GM12878 (cell line): ENCODE measurements around the gene NFKB2. TPM values are rescaled to one million over a fixed set of nuclear protein-coding genes. Genes with fewer than 3 reads are reported as not detected.

ENCODE experiments used
- ATAC-seq: fragments of 200-7000 bp; cut with Tn5 transposase; 3 replicates; pipeline ENCODE4 v1.9.1; 2020; ENCODE audit warnings: mild to moderate bottlenecking, moderate library complexity
- BruUV-seq: library from RNA; stranded (reverse); fragments of 400-500 nt; replicated peaks from 2 replicates; lab custom pipeline; 2021; lab: Mats Ljungman, UMichigan
- CTCF ChIA-PET: fragments of 300-600 bp; sonication (Branson Sonifier 250); formaldehyde crosslinking; extraction: SDS; loops from one replicate; lab custom pipeline; 2021; ENCODE audit warnings: inconsistent platforms; lab: Yijun Ruan, JAX
- POLR2A ChIA-PET: fragments of 350-600 bp; formaldehyde crosslinking; extraction: SDS; loops from one replicate; lab custom pipeline; 2021; ENCODE audit warnings: inconsistent platforms; lab: Charles Lee
- RAD21 ChIA-PET: fragments of 300-600 bp; sonication (Branson Sonifier 250); formaldehyde crosslinking; loops from one replicate; lab custom pipeline; 2023; ENCODE audit warnings: antibody characterized with exemption; ENCODE audit not compliant: unreplicated experiment; lab: Charles Lee
- SMC1A ChIA-PET: fragments of 300-600 bp; sonication (Branson Sonifier 250); formaldehyde crosslinking; loops from one replicate; lab custom pipeline; 2023; ENCODE audit not compliant: unreplicated experiment, uncharacterized antibody; lab: Charles Lee
- DNase-seq: peaks from one replicate; pipeline ENCODE4 v3.0.0-alpha.2; 2011; ENCODE audit warnings: low read depth, low spot score
- FAIRE-seq: peaks from 3 replicates; lab custom pipeline; 2011; peaks lifted over from hg19 to GRCh38; lab: Jason Lieb, UNC
- H2AFZ ChIP-seq: 2 replicates; pipeline ENCODE4 v1.6.0; 2011; ENCODE audit warnings: low read depth, low read length, control low read depth; ENCODE audit not compliant: control insufficient read depth
- H3K27ac ChIP-seq: 2 replicates; pipeline ENCODE4 v1.5.1; 2011; ENCODE audit warnings: control low read depth; ENCODE audit not compliant: control insufficient read depth, insufficient read depth
- H3K27me3 ChIP-seq, 2 experiments: replicated peaks in 1 of 2; 2 replicates each; pipeline versions ENCODE4 v1.6.0 to v1.6.1; 2011; ENCODE audit warnings: low read length in 1 of 2; ENCODE audit not compliant: control insufficient read depth in 2 of 2, insufficient read depth in 2 of 2
- H3K36me3 ChIP-seq, 2 experiments: 2 replicates each; pipeline ENCODE4 v1.5.1; 2011; ENCODE audit warnings: low read length in 1 of 2; ENCODE audit not compliant: control insufficient read depth in 2 of 2, insufficient read depth in 2 of 2
- H3K4me1 ChIP-seq: 2 replicates; pipeline ENCODE4 v1.6.1; 2011; ENCODE audit warnings: mild to moderate bottlenecking, low read length, moderate library complexity, mixed read lengths; ENCODE audit not compliant: control insufficient read depth, insufficient read depth
- H3K4me2 ChIP-seq: 2 replicates; pipeline ENCODE4 v1.6.0; 2011; ENCODE audit warnings: control low read depth; ENCODE audit not compliant: control insufficient read depth, insufficient read depth
- H3K4me3 ChIP-seq: fragments of 200-600 bp; sonication (generic); 2 replicates; pipeline ENCODE4 v1.5.1; 2016
- H3K79me2 ChIP-seq: 2 replicates; pipeline ENCODE4 v1.6.0; 2011; ENCODE audit warnings: low read length; ENCODE audit not compliant: control insufficient read depth, insufficient read depth
- H3K9ac ChIP-seq: 2 replicates; pipeline ENCODE4 v1.8.0; 2011; ENCODE audit warnings: low read length, control low read depth, mixed read lengths; ENCODE audit not compliant: control insufficient read depth, insufficient read depth
- H3K9me3 ChIP-seq: replicated peaks from 3 replicates; pipeline ENCODE4 v1.5.1; 2011; ENCODE audit warnings: mild to moderate bottlenecking, low read length; ENCODE audit not compliant: control insufficient read depth, insufficient read depth
- H4K20me1 ChIP-seq: 2 replicates; pipeline ENCODE4 v1.6.0; 2011; ENCODE audit not compliant: control insufficient read depth, insufficient read depth
- IKZF2 ChIP-seq, 2 experiments: fragments of 450-650 bp; IDR thresholded peaks; 2 replicates each; pipeline ENCODE4 v1.6.1; 2017; ENCODE audit warnings: mild to moderate bottlenecking in 2 of 2, moderate library complexity in 2 of 2
- IRF4 ChIP-seq: IDR thresholded peaks from 2 replicates; pipeline ENCODE4 v1.6.1; 2011; ENCODE audit warnings: low read depth, low read length
- WGBS: methylation state at CpG from one replicate; pipeline ENCODE4 v1.1.6; 2016; ENCODE audit warnings: low lambda C conversion rate; ENCODE audit not compliant: insufficient replicate concordance, insufficient coverage; ENCODE audit errors: missing lambda C conversion rate; 5-methylcytosine and 5-hydroxymethylcytosine counted together
- in situ Hi-C: fragments of 300-500 bp; cut with MboI; formaldehyde crosslinking; loops from 9 replicates; pipeline ENCODE4 v1.14.3; 2018; ENCODE audit warnings: mixed read lengths
- intact Hi-C: fragments of 100-400 bp; cut with micrococcal nuclease; formaldehyde crosslinking; loops from one replicate; pipeline ENCODE4 v1.14.2; 2022; ENCODE audit not compliant: unreplicated experiment
- polyA plus RNA-seq, 11 experiments: library from polyadenylated mRNA; depleted of rRNA in 4 of 11; unstranded in 6 of 11; stranded (reverse) in 5 of 11; fragments of >200 nt; fragmentation: Nextera tagmentation in 4 of 11; fragmentation: Illumina TruSeq in 1 of 11; extraction: Ambion mirVana in 4 of 11; extraction: Trizol in 1 of 11; gene quantifications; 1 replicate in 1 of 11; 2 replicates in 10 of 11; pipeline versions ENCODE4 v1.2.1 to v1.2.3, GENCODE V29; 2011 to 2016; ENCODE audit warnings: inconsistent platforms in 2 of 11, missing spikeins in 2 of 11, low read depth in 1 of 11
- total RNA-seq, 4 experiments: library from RNA; depleted of rRNA in 3 of 4; stranded (reverse); fragments of >200 nt in 3 of 4; fragmentation: Illumina TruSeq in 1 of 4; extraction: Trizol in 1 of 4; gene quantifications; 2 replicates each; pipeline versions ENCODE4 v1.2.1 to v1.2.3, GENCODE V29; 2013 to 2021
- TF ChIP-seq, protein P1 (sequence below): IDR thresholded peaks from 2 replicates; pipeline ENCODE4 v1.6.1; 2012; ENCODE audit warnings: low read length, inconsistent platforms

Gene NFKB2
- total and polyA plus RNA-seq, 10 of the 15 experiments (the other 5 are each of a cell fraction or from before 2014, with no cell fraction given): 0.56 to 144 (median 49.4) TPM

DNA sequence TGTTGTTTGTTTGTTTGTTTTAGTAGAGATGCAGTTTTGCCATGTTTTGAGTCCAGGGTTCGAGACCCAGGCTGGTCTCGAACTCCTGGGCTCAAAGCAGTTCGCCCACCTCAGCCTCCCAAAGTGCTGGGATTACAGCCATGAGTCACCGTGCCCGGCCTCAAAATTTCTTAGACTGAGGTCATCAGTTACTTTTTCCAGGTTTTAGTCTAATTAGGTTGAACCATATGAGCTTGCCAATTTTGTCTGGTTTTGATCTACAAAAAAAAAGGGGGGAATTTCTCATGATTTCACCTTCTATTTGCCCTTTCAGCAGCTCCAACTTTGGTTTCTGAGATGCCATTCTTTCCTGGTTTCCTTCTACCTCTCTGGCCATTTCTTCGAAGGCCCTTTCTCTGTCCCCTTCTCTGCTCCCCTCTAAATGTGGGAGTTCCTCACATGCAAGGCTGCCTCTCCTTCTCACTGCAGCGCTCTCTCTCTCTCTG lies 31.3 kb downstream of the NFKB2 start:
- intact Hi-C loops (no loop called here), in situ Hi-C loops (no loop called here)
- no TSS peak for BruUV-seq
- 75% methylated on average over 7 of the region's 7 CpGs for WGBS
- Histone ChIP-seq H3K27ac (no peak overlapping the region), H3K79me2 (peaks cover 12% of the 10 kb centered on the region), H3K27me3 (no peaks in the 10 kb centered on the region), H3K9ac (no peak overlapping the region), H3K4me2 (no peak overlapping the region), H3K4me1 (peaks cover 9% of the 10 kb centered on the region), H4K20me1 (peaks cover 2% of the 10 kb centered on the region; the same call in 1 of the 2 replicates), H3K36me3 (peaks cover 0 to 5% of the 10 kb centered on the region in 2 experiments; a peak in 2 of 4 replicates), H3K9me3 (no peaks in the 10 kb centered on the region), H3K4me3 (no peak overlapping the region), H2AFZ (no peak overlapping the region)
- no peak for DNase-seq
- ChIA-PET POLR2A (interaction anchor here (0.5 to 1.2 kb wide), 2 partner anchors 76 to 251 kb away, joined by 3 to 4 read pairs; no protein-coding TSS in a partner anchor), RAD21 (interaction anchor here (0.8 kb wide), 1 partner anchor 51 kb away, joined by 3 read pairs; no protein-coding TSS in a partner anchor), SMC1A (no interaction called here), CTCF (interaction anchor here (1.0 to 1.2 kb wide), 2 partner anchors 35 to 197 kb away, joined by 4 to 6 read pairs; no protein-coding TSS in a partner anchor)
- no peak for FAIRE-seq
- TF ChIP-seq IRF4: no peak
- ATAC-seq: no peak

GRCh38 chr10:102429468-102429867 lies 34.0 kb downstream of the NFKB2 start:
- ChIA-PET SMC1A (interaction anchor here (1.2 kb wide), 1 partner anchor 8 kb away, joined by 7 read pairs; the partner anchor contains the start of gene FBXL15), RAD21 (no interaction called here), CTCF (no interaction called here), POLR2A (interaction anchor here (0.7 to 1.3 kb wide), 3 partner anchors 20 to 36 kb away, joined by 3 to 4 read pairs (median 3); partner anchors contain the start of gene C10orf95)
- WGBS: 86% methylated on average over 8 of the region's 8 CpGs
- H4K20me1 ChIP-seq: no peaks in the 10 kb centered on the region
- DNase-seq (no peak), FAIRE-seq (no peak), ATAC-seq (no peak)
- H3K4me3 ChIP-seq: no peak overlapping the region
- TF ChIP-seq, protein P1, sequence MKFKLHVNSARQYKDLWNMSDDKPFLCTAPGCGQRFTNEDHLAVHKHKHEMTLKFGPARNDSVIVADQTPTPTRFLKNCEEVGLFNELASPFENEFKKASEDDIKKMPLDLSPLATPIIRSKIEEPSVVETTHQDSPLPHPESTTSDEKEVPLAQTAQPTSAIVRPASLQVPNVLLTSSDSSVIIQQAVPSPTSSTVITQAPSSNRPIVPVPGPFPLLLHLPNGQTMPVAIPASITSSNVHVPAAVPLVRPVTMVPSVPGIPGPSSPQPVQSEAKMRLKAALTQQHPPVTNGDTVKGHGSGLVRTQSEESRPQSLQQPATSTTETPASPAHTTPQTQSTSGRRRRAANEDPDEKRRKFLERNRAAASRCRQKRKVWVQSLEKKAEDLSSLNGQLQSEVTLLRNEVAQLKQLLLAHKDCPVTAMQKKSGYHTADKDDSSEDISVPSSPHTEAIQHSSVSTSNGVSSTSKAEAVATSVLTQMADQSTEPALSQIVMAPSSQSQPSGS: no peak
- no peak for TF ChIP-seq IKZF2 (IDR thresholded peaks at IDR 0.05)
- H3K27me3 ChIP-seq: no peaks in the 10 kb centered on the region
- H3K4me2 ChIP-seq: no peak overlapping the region
- in situ Hi-C loops: no loop called here
- H3K9ac ChIP-seq: no peak overlapping the region
- TSS peak; percentile 35 for BruUV-seq
- peaks cover 11% of the 10 kb centered on the region for H3K79me2 ChIP-seq
- no peak overlapping the region for H3K27ac ChIP-seq
- H3K4me1 ChIP-seq: peaks cover 6% of the 10 kb centered on the region
- H3K9me3 ChIP-seq: no peaks in the 10 kb centered on the region
- intact Hi-C loops: no loop called here
- H2AFZ ChIP-seq: no peak overlapping the region
- H3K36me3 ChIP-seq: peaks cover 0 to 3% of the 10 kb centered on the region in 2 experiments; a peak in 2 of 4 replicates
